ENCODE measurements around the gene TTYH1.

The TTYH1 gene

DNA sequence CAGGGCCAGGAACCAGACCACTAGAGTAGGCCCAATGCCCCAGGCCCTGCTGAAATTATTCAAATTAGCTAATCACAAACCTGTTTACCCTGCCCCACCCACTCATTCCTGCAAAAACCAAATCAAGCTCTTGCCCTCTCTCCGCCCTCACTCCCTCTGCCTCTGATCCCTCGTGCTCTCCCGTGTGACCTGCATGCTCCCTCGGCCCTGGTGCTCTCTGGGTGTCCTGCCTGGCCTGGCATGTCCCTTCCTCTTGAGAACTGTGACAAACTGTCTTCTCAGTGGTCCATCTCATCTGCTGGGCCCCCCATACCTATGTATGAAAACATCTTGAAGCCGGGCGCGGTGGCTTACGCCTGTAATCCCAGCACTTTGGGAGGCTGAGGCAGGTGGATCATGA lies 12.2 kb upstream of the TTYH1 start:
- Mint-ChIP-seq H3K36me3 (ENCODE audit: low read depth) (peaks cover under 1% of the 10 kb centered on the region), H3K9me3 (peaks cover 4% of the 10 kb centered on the region), H3K27ac (no peak overlapping the region), H3K4me1 (no peaks in the 10 kb centered on the region), H3K27me3 (ENCODE audit: low read depth) (peaks cover 4% of the 10 kb centered on the region), H3K4me3 (no peak overlapping the region)
- TF ChIP-seq, protein P1, sequence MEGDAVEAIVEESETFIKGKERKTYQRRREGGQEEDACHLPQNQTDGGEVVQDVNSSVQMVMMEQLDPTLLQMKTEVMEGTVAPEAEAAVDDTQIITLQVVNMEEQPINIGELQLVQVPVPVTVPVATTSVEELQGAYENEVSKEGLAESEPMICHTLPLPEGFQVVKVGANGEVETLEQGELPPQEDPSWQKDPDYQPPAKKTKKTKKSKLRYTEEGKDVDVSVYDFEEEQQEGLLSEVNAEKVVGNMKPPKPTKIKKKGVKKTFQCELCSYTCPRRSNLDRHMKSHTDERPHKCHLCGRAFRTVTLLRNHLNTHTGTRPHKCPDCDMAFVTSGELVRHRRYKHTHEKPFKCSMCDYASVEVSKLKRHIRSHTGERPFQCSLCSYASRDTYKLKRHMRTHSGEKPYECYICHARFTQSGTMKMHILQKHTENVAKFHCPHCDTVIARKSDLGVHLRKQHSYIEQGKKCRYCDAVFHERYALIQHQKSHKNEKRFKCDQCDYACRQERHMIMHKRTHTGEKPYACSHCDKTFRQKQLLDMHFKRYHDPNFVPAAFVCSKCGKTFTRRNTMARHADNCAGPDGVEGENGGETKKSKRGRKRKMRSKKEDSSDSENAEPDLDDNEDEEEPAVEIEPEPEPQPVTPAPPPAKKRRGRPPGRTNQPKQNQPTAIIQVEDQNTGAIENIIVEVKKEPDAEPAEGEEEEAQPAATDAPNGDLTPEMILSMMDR (IDR thresholded peaks at IDR 0.05; ENCODE audit: unreplicated experiment in 3 of 3) = no peak

DNA sequence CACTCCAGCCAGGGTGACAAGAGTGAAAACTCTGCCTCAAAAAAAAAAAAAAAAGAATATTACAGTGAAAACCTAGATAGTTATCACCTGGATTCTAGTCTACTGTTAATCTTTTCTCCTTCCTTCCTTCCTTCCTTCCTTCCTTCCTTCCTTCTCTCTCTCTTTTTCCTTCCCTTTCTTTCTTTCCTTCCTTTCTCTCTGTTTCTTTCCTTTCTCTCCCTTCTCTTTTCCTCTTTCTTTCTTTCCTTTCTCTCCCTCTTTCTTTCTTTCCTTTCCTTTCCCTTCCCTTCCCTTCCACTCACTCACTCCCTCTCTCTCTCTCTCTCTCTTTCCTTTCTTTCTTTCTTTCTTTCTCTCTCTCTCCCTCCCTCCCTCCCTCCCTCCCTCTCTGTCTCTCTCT lies 9.6 kb upstream of the TTYH1 start:
- H3K9me3 Mint-ChIP-seq = peaks cover 12% of the 10 kb centered on the region
- H3K4me3 Mint-ChIP-seq = no peak overlapping the region
- no peak overlapping the region for H3K27ac Mint-ChIP-seq
- peaks cover 9% of the 10 kb centered on the region for H3K27me3 Mint-ChIP-seq (ENCODE audit: low read depth)
- TF ChIP-seq, protein P1 (IDR thresholded peaks at IDR 0.05; ENCODE audit: unreplicated experiment in 3 of 3) = no peak
- H3K36me3 Mint-ChIP-seq (ENCODE audit: low read depth) = peaks cover 4% of the 10 kb centered on the region
- H3K4me1 Mint-ChIP-seq = no peaks in the 10 kb centered on the region

DNA sequence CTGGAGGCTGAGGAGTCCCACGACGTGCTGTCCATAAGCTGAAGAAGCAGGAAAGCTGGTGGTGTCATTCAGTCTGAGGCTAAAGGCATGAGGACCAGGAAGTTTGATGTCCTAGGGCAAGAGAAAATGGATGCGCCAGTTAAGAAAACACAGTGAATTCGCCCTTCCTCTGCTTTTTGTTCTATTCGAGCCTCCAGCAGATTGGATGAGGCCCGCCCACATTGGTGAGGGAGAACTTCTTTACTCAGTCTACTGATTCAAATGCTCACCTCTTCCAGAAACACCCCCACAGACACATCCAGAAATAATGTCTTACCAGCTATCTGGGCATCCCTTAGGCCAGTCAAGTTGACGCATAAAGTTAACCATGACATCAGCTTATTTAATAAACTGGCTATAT lies 7.5 kb upstream of the TTYH1 start:
- H3K9me3 Mint-ChIP-seq = peaks cover 12% of the 10 kb centered on the region
- H3K27me3 Mint-ChIP-seq (ENCODE audit: low read depth) = peaks cover 20% of the 10 kb centered on the region
- no peak overlapping the region for H3K27ac Mint-ChIP-seq
- TF ChIP-seq, protein P1 (IDR thresholded peaks at IDR 0.05; ENCODE audit: unreplicated experiment in 3 of 3) = no peak
- no peaks in the 10 kb centered on the region for H3K4me1 Mint-ChIP-seq
- H3K36me3 Mint-ChIP-seq (ENCODE audit: low read depth) = peaks cover 4% of the 10 kb centered on the region
- H3K4me3 Mint-ChIP-seq = no peak overlapping the region

DNA sequence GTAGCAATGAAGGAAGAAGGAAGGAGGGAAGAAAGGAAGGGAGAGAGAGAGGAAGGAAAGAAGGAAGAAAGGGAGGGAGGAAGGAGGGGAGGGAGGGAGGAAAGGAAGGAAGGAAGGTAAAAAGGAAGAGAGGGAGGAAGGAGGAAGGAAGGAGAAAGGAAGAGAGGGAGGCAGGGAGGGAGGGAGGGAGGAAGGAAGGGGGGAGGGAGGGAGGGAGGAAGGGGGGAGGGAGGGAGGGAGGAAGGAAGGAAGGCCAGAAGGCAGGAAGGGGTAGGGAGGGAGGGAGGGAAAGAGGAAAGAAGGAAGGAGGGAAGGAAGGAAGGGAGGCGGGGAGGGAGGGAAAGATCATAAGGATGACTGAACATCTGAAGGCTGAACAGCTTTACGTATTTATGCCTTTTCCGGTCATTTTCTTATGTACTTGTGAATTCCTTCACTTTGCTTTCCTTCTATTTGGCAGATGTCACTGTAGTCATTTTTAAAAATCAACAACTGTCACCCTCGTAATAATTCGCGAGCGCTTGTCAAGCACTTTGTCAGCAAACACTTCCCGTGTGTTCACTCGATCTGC lies 6.7 kb upstream of the TTYH1 start:
- Mint-ChIP-seq H3K27ac (no peak overlapping the region), H3K36me3 (ENCODE audit: low read depth) (peaks cover 4% of the 10 kb centered on the region), H3K4me1 (no peaks in the 10 kb centered on the region), H3K27me3 (ENCODE audit: low read depth) (peaks cover 24% of the 10 kb centered on the region), H3K4me3 (no peak overlapping the region), H3K9me3 (peaks cover 12% of the 10 kb centered on the region)
- TF ChIP-seq, protein P1 (IDR thresholded peaks at IDR 0.05; ENCODE audit: unreplicated experiment in 3 of 3) = no peak

DNA sequence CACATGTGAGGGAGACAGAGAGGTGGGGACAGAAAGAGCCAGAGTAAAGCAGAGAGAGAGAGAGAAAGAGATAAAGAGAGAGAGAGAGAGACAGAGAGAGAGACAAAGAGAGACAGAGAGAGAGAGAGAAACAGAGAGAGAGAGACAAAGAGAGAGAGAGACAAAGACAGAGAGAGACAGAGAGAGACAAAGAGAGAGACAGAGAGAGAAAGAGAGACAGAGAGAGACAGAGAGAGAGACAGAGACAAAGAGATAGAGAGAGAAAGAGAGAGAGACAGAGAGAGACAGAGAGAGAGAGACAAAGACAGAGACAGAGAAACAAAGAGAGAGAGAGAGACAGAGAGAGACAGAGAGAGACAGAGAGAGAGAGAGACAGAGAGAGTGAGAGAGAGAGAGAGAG lies 4.2 kb upstream of the TTYH1 start:
- Mint-ChIP-seq H3K27me3 (ENCODE audit: low read depth) (peaks cover 45% of the 10 kb centered on the region), H3K36me3 (ENCODE audit: low read depth) (peaks cover 4% of the 10 kb centered on the region), H3K4me3 (no peak overlapping the region), H3K9me3 (peaks cover 17% of the 10 kb centered on the region), H3K4me1 (no peaks in the 10 kb centered on the region), H3K27ac (no peak overlapping the region)
- TF ChIP-seq, protein P1 (IDR thresholded peaks at IDR 0.05; ENCODE audit: unreplicated experiment in 3 of 3) = no peak

DNA sequence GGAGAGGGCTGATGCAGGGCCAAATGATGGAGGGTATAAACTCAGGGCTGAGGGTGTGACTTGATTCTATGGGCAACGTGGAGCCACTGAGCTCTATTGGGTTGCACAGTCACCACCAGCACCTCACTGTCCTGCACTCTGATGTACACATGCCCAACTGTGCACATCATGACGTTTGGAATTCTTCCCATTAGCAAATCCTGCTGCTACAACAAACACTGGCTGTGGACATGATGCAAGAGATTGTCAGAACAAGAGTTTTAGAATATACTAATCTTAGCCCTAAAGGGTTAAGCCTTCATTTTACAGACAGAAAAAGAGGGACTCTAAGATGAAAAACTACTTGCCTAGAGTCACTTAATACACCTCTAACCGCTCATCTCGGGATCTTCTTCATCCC lies 2.4 kb upstream of the TTYH1 start:
- H3K4me1 Mint-ChIP-seq = peaks cover 10% of the 10 kb centered on the region
- TF ChIP-seq, protein P1 (IDR thresholded peaks at IDR 0.05; ENCODE audit: unreplicated experiment in 3 of 3) = no peak
- H3K36me3 Mint-ChIP-seq (ENCODE audit: low read depth) = peaks cover 4% of the 10 kb centered on the region
- peaks cover 56% of the 10 kb centered on the region for H3K27me3 Mint-ChIP-seq (ENCODE audit: low read depth)
- peaks cover 13% of the 10 kb centered on the region for H3K9me3 Mint-ChIP-seq
- no peak overlapping the region for H3K27ac Mint-ChIP-seq
- peak overlapping the region in 1 of 3 experiments; percentile 37 for H3K4me3 Mint-ChIP-seq

All from nephron (organoid).